ENCODE measurements around the gene SLC30A1. TPM values are rescaled to one million over a fixed set of nuclear protein-coding genes. Genes with fewer than 3 reads are reported as not detected.

SLC30A1 gene
- polyA plus RNA-seq, 3 donors, result 11.9 to 15.4 (median 13.2) TPM

GRCh38 chr1:211603713-211604112 lies 24.8 kb upstream of the SLC30A1 start:
- intact Hi-C loops (cut with micrococcal nuclease), result no loop called here
- Histone ChIP-seq H3K9me3 (replicated peaks in 1 of 2; ENCODE audit: control insufficient read depth in 1 of 2, insufficient read depth in 1 of 2, low read length in 2 of 2) (no peaks in the 10 kb centered on the region), H3K36me3 (replicated peaks in 1 of 2; ENCODE audit: control insufficient read depth in 1 of 2, insufficient read depth in 2 of 2, low read length in 2 of 2) (no peaks in the 10 kb centered on the region), H3K27ac (ENCODE audit: low read depth in 1 of 2, low read length in 2 of 2) (no peak overlapping the region), H4K20me1 (ENCODE audit: insufficient read depth, low read length) (no peaks in the 10 kb centered on the region), H3K4me2 (replicated peaks; ENCODE audit: extremely low read depth, low read length, poor library complexity, severe bottlenecking) (no peak overlapping the region), H2AFZ (ENCODE audit: insufficient read depth, low read depth, low read length, poor library complexity, severe bottlenecking) (no peak overlapping the region), H3K79me2 (ENCODE audit: insufficient read depth, low read length) (peaks cover 33% of the 10 kb centered on the region), H3K4me1 (ENCODE audit: control insufficient read depth in 1 of 2, insufficient read depth in 2 of 2, low read length in 2 of 2) (peaks cover 59 to 64% of the 10 kb centered on the region in 2 donors), H3K4me3 (replicated peaks in 1 of 3; ENCODE audit: low read depth in 2 of 3, low read length in 3 of 3) (no peak overlapping the region), H3K9ac (ENCODE audit: insufficient read depth, low read length, poor library complexity, severe bottlenecking) (no peak overlapping the region), H3K27me3 (ENCODE audit: control insufficient read depth in 2 of 2, insufficient read depth in 2 of 2, low read length in 2 of 2) (no peaks in the 10 kb centered on the region)
- Mint-ChIP-seq H3K4me1 (peaks cover 61% of the 10 kb centered on the region), H3K36me3 (peaks cover 15% of the 10 kb centered on the region in 2 donors), H3K9me3 (peaks cover 0 to 4% (median 0%) of the 10 kb centered on the region in 7 donors), H3K27ac (no peak overlapping the region), H3K27me3 (ENCODE audit: low read depth in 3 of 3) (peaks cover 0 to 6% (median 0%) of the 10 kb centered on the region in 3 donors), H3K4me3 (no peak overlapping the region)
- TF ChIP-seq CTCF (IDR thresholded peaks at IDR 0.05), result no peak
- DNase-seq, result no peak
- WGBS (ENCODE audit: insufficient coverage), result no CpG with 5 or more reads among the region's 1 CpG

- H3K4me1 Mint-ChIP-seq, result peaks cover 61% of the 10 kb centered on the region
- H3K36me3 Mint-ChIP-seq, result peaks cover 15 to 16% of the 10 kb centered on the region in 2 donors
- H3K4me1 ChIP-seq (ENCODE audit: control insufficient read depth in 1 of 2, insufficient read depth in 2 of 2, low read length in 2 of 2), result peaks cover 56 to 62% of the 10 kb centered on the region in 2 donors
- DNase-seq, result no peak
- no peaks in the 10 kb centered on the region for H3K9me3 ChIP-seq (replicated peaks in 1 of 2; ENCODE audit: control insufficient read depth in 1 of 2, insufficient read depth in 1 of 2, low read length in 2 of 2)
- peaks cover 0 to 4% (median 0%) of the 10 kb centered on the region in 7 donors for H3K9me3 Mint-ChIP-seq
- no peaks in the 10 kb centered on the region for H3K36me3 ChIP-seq (replicated peaks in 1 of 2; ENCODE audit: control insufficient read depth in 1 of 2, insufficient read depth in 2 of 2, low read length in 2 of 2)
- intact Hi-C loops (cut with micrococcal nuclease), result no loop called here
- WGBS (ENCODE audit: insufficient coverage), result no CpG with 5 or more reads among the region's 3 CpGs
- H3K9ac ChIP-seq (ENCODE audit: insufficient read depth, low read length, poor library complexity, severe bottlenecking), result no peak overlapping the region
- H3K27ac ChIP-seq (ENCODE audit: low read depth in 1 of 2, low read length in 2 of 2), result no peak overlapping the region
- no peak overlapping the region for H2AFZ ChIP-seq (ENCODE audit: insufficient read depth, low read depth, low read length, poor library complexity, severe bottlenecking)
- peaks cover 33% of the 10 kb centered on the region for H3K79me2 ChIP-seq (ENCODE audit: insufficient read depth, low read length)
- no peaks in the 10 kb centered on the region for H3K27me3 ChIP-seq (ENCODE audit: control insufficient read depth in 2 of 2, insufficient read depth in 2 of 2, low read length in 2 of 2)
- TF ChIP-seq CTCF (IDR thresholded peaks at IDR 0.05), result no peak
- no peaks in the 10 kb centered on the region for H4K20me1 ChIP-seq (ENCODE audit: insufficient read depth, low read length)
- no peak overlapping the region for H3K4me2 ChIP-seq (replicated peaks; ENCODE audit: extremely low read depth, low read length, poor library complexity, severe bottlenecking)
- H3K27ac Mint-ChIP-seq, result no peak overlapping the region
- no peak overlapping the region for H3K4me3 Mint-ChIP-seq
- H3K4me3 ChIP-seq (replicated peaks in 1 of 3; ENCODE audit: low read depth in 2 of 3, low read length in 3 of 3), result no peak overlapping the region
- H3K27me3 Mint-ChIP-seq (ENCODE audit: low read depth in 3 of 3), result peaks cover 0 to 6% (median 0%) of the 10 kb centered on the region in 3 donors
Observed at GRCh38 chr1:211603191-211603701, 24.3 kb upstream of the SLC30A1 start.

Data from CD14-positive monocyte (primary cell).